ENCODE results near the gene CLSTN2. TPM values are rescaled to one million over a fixed set of nuclear protein-coding genes. Genes with fewer than 3 reads are reported as not detected.
A peak's percentile ranks its signal among the peaks of the same experiment; 100 is the strongest.

The CLSTN2 gene
- total and polyA plus RNA-seq, 9 donors = 28.9 to 263 (median 134) TPM

GRCh38 chr3:140151321-140151720, 216.3 kb downstream of the CLSTN2 start:
- Histone ChIP-seq H3K27me3 (no peaks in the 10 kb centered on the region), H3K4me1 (ENCODE audit: insufficient read depth) (peaks cover 1% of the 10 kb centered on the region), H3K27ac (no peak overlapping the region), H3K4me3 (no peak overlapping the region), H3K36me3 (no peaks in the 10 kb centered on the region), H3K9me3 (no peaks in the 10 kb centered on the region)
- intact Hi-C loops (cut with DNase I) = no loop called here
- 80 to 86% (median 82%) methylated on average over 5 of the region's 5 CpGs for WGBS, 3 donors
- no peak for TF ChIP-seq POLR2A (IDR thresholded peaks at IDR 0.05)
- TF ChIP-seq CTCF (IDR thresholded peaks at IDR 0.05) = no peak
- no peak for TF ChIP-seq EP300 (IDR thresholded peaks at IDR 0.05)
- no peak for DNase-seq

- Histone ChIP-seq H3K4me1 (ENCODE audit: insufficient read depth) (peaks cover 1% of the 10 kb centered on the region), H3K27me3 (no peaks in the 10 kb centered on the region), H3K27ac (no peak overlapping the region), H3K4me3 (no peak overlapping the region), H3K36me3 (no peaks in the 10 kb centered on the region), H3K9me3 (no peaks in the 10 kb centered on the region)
- intact Hi-C loops (cut with DNase I) = no loop called here
- DNase-seq = peak; percentile 23 to 82 (median 53)
- no peak for TF ChIP-seq POLR2A (IDR thresholded peaks at IDR 0.05)
- TF ChIP-seq CTCF (IDR thresholded peaks at IDR 0.05) = no peak
- no peak for TF ChIP-seq EP300 (IDR thresholded peaks at IDR 0.05)
- WGBS, 3 donors = 59 to 64% (median 61%) methylated on average over 7 of the region's 7 CpGs
Observed at GRCh38 chr3:140152851-140153639, 218.1 kb downstream of the CLSTN2 start.

- no peaks in the 10 kb centered on the region for H3K27me3 ChIP-seq
- 84 to 92% (median 91%) methylated on average over 1 of the region's 1 CpG for WGBS, 3 donors
- H3K4me3 ChIP-seq = no peak overlapping the region
- intact Hi-C loops (cut with DNase I) = no loop called here
- no peak for DNase-seq
- no peaks in the 10 kb centered on the region for H3K9me3 ChIP-seq
- no peaks in the 10 kb centered on the region for H3K36me3 ChIP-seq
- no peak overlapping the region for H3K27ac ChIP-seq
- peaks cover 1% of the 10 kb centered on the region for H3K4me1 ChIP-seq (ENCODE audit: insufficient read depth)
- TF ChIP-seq CTCF (IDR thresholded peaks at IDR 0.05) = no peak
- TF ChIP-seq EP300 (IDR thresholded peaks at IDR 0.05) = no peak
- no peak for TF ChIP-seq POLR2A (IDR thresholded peaks at IDR 0.05)
Observed at GRCh38 chr3:140153736-140154135, 218.8 kb downstream of the CLSTN2 start.

- H3K27ac ChIP-seq = no peak overlapping the region
- no peaks in the 10 kb centered on the region for H3K36me3 ChIP-seq
- no peak for TF ChIP-seq POLR2A (IDR thresholded peaks at IDR 0.05)
- TF ChIP-seq CTCF (IDR thresholded peaks at IDR 0.05) = no peak
- no peak for TF ChIP-seq EP300 (IDR thresholded peaks at IDR 0.05)
- H3K27me3 ChIP-seq = no peaks in the 10 kb centered on the region
- H3K4me3 ChIP-seq = no peak overlapping the region
- WGBS, 3 donors = 77 to 91% (median 87%) methylated on average over 2 of the region's 2 CpGs
- no peak for DNase-seq
- H3K9me3 ChIP-seq = no peaks in the 10 kb centered on the region
- intact Hi-C loops (cut with DNase I) = no loop called here
- no peaks in the 10 kb centered on the region for H3K4me1 ChIP-seq (ENCODE audit: insufficient read depth)
Observed at GRCh38 chr3:140157161-140157560, 222.2 kb downstream of the CLSTN2 start.
